OCI-LY1 (cell line): ENCODE results near the gene GNG2.

Experiments used
- CTCF ChIP-seq: fragments of 200-600 bp; sonication (generic), shearing (Covaris generic); IDR thresholded peaks from 2 replicates; pipeline ENCODE4 v1.5.1; 2017; ENCODE audit warnings: mild to moderate bottlenecking, antibody characterized with exemption, low read length, moderate library complexity, mixed read lengths
- EZH2 ChIP-seq: fragments of 200-600 bp; sonication (generic), shearing (Covaris generic); IDR thresholded peaks from 2 replicates; pipeline ENCODE4 v1.8.0; 2017; ENCODE audit warnings: borderline replicate concordance, mixed run types, mild to moderate bottlenecking, antibody characterized with exemption, low read length, moderate library complexity, mixed read lengths

DNA sequence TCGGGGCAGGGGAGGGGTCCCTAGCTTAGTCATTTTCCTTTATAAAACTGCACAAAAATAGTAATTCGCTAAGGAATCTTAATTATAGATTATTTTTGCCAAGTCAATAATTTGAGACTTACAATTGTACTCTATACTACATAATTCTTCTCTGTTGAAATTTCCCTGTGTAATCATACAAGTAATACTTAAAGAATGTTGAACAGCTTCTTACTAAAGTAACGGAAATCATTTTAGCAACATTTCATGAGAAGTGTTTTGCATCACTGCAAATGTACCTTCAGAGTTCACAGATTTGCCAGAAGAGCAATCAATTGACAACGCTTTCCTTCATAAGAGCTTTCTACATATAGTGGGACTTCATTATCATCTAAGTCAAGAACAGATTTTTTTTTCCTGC is 7.9 kb upstream of the GNG2 start:
- TF ChIP-seq CTCF (no peak), EZH2 (no peak)
